ENCODE data around the gene CFAP52.

DNA sequence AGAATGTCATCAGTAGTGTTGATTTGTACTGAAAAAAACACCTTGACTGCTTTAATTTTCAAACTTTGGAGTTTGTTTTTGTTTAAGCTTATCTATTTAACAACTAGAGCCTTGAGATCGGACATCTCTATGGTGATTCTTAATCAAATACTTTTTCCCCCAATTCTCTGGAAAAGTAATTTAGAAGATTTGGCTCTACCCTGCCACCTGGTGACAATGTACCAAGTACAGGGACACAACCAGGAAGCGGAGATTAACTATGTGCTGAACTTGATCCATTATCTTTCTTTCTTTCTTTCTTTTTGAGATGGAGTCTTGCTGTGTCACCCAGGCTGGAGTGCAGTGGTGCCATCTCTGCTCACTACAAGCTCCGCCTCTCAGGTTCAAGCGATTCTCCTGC, 99.6 kb downstream of the CFAP52 start:
- TF ChIP-seq POLR2A (IDR thresholded peaks at IDR 0.05; ENCODE audit: low read length) (no peak), CTCF (IDR thresholded peaks at IDR 0.05) (peak; percentile 37), ESRRA (IDR thresholded peaks at IDR 0.05; ENCODE audit: borderline replicate concordance, low read length) (no peak), JUNB (IDR thresholded peaks at IDR 0.05) (no peak), KDM1A (IDR thresholded peaks at IDR 0.05; ENCODE audit: low read depth) (no peak), EP300 (IDR thresholded peaks at IDR 0.05) (no peak), KDM5A (IDR thresholded peaks at IDR 0.05) (no peak)

Measured in A549 (cell line).